HG02884 (cell line): ENCODE data around the gene ABLIM2.

Experiments
- ATAC-seq: cut with Tn5 transposase; IDR thresholded peaks from one replicate; pipeline ENCODE4 v1.9.1; 2021; ENCODE audit warnings: mild to moderate bottlenecking, moderate library complexity; ENCODE audit not compliant: unreplicated experiment

The ABLIM2 gene

DNA sequence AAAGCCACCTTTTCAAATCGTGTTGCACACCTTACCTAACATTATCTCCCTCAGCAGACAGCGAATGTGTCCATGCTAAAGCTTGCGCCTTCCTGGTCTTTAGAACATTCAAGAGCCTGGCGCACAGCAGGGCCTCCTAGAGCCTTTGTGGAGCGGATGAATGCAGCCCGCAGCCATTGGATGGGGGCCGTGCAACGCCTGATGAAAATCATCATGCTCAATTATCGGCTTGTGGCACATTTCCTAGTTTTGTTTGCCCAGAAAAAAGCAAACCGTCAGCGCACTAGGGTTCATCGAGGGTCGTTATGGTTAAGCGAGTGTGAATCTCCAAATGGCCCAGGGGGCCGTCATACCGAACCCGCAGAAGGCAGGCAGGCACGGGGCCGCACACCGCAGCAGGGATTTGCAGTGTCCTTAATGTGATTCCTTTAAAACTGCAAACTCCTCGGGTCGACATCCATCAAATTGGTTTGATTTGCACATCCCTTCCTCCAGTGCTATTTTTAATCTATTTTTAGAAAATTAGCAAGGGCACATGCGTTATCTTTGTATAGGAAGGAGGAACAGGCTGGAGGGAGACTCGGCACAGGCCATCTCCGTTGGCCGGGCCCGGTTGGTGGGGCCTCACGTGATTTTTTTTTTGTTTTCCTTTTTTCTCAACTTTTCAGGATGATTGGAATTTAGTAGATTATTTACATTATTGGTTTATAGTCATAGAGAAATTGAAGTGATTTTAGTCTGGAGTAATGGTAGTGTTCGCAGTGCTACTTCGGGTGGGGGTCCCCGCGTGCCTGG lies 53.1 kb downstream of the ABLIM2 start:
- ATAC-seq = no peak

DNA sequence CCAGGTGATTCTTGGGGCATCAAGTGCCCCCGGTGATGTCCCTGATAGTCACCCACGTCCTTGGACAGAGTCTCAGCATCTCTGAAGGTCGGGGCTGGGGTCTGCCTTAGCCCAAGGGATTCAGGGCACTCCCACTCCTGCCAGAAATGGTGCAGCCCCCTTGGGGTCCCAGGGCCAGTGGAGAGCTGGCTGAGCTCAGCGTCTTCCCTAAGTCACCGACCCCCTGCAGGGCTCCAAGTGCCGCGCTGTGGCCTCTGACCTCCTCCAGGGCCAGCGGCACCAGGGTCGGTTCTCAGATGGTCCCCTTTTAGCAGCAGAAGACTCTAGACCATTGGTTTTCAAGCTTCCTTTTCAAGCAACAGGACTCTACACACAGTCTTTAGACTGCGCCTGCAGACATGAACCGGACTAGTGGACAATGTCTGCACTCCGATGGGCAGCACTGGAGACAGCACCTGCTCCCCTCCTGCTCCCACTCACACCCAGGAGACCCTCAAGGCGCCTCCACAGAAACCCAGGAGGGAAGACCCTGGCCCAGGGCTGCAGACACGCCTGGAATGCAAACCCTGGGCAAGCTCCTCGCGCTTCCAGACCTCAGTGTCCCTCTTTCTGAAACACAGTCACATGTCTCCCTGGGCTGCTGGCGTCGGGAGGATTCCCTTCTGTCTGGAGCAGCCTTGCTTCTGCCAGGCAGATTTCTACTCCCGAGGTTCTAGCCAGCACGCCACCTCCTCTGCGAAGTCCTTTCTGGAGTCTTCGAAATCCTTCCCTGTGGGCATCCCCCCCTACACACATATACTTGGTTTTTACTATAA lies 53.9 kb downstream of the ABLIM2 start:
- ATAC-seq = no peak

DNA sequence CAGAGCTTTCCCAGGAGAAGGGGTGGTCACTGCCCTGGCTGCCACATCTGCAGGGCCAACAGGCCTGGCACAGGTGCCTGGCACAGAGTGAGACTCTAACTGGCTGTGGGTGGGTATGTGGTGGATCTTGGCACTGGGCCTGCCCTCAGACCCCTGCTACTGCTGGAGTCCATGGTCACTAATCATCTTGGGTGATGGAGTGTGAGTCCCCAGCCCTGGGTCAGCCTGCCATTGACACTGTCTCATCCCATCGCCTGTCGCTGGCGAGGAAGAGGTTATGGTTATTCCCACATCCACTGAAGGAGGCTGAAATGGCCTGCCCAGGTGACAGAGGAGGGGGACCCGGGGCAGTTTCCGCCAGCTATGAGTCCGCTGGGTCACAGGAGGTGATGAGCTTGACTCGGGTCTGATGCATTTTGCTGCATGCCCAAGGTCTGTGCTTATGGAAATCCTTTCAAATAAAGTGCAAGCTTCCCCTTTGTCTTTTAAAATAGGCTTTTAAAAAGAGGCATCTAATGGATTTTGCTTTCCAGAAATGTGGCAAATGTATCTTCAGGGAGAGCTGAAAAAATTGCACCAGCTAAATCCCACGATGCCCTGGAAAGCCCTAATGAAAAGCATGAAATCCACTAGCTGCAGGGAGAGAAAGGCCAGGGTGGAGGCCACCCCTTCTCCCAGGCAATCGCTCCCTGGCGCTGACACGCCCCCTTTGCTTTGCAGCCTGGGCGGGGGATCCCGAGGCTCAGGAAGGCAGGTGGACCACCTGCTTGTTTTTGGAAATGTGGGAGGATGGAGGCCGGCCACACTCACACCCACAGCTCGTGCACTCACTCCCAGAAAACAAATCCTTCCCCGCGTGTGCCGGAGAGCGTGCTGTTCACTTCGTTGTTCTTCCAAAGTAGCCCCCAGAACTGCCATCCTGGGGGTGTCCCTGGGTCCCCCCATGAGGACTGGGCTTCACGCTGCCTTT lies 54.9 kb downstream of the ABLIM2 start:
- no peak for ATAC-seq

DNA sequence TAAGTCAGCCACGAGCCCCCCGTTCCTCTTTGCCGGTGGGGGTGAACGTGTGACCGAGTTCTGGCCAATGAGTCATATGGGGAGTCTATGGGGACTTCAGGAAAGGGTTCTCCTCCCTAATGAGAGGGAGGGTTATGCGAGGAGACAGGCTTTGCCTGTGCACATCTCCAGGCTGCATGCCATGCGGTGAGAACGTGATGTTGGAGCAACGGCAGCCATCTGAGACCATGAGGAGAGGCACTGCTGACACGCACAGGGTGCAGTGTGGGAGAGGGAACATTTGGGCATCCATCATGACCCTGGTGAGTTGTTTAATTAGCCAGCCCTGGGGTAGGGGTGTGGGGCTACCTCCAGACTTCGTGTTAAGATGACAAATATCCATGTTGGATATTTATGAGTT lies 55.8 kb downstream of the ABLIM2 start:
- ATAC-seq = no peak

DNA sequence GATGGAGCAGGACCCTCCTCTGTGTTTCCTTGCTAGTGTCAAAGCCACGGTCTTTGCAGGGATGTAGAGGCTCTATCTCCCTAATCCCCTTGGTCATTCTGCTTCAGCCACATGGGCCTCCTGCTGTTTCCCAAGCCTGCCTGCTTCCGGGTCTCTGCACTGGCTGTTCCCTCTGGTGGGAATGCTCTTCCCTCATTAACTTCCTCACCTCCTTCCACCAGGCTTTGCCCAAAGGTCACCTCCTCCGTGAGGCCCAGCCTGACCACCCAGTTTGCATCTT lies 56.6 kb downstream of the ABLIM2 start:
- ATAC-seq = no peak

DNA sequence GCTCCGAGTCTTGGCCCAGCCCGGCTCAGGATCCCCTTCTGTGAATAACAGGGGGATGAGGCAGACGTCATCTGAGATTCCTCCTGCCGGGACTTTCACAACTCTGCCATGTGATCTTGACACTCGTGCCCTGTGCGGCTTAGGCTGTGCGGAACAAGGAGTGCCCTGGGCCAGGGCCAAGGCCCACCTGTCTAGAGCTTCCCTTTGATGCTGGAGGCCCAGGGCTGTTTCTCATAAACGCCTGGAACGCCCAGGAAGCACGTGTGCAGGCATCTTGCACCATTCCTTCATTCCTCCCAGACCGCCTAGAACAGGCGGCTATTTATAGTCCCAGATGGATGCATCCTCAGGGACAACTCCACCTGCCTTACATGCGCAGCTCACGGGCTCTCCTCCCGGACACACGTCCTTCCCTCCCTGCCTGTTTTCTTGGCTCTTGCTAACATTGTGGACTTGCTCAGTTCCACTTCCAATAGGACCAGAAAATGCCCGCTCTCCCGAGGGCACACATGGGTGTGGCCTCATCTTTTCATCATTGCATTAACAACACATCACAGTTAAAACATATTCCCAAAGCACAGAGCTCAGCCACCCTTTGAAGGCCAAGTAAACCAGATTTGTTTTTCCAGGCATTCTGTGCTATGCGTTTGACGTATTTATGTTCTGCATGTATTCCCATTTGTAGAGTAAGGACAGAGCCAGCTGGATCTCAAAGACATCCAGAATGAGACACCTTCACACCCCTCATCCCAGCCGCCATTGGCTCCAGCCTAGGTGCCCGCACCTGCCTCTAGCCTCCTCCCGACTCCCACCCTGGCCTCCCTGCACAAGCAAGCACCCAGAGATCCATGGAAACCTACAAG lies 57.2 kb downstream of the ABLIM2 start:
- no peak for ATAC-seq

DNA sequence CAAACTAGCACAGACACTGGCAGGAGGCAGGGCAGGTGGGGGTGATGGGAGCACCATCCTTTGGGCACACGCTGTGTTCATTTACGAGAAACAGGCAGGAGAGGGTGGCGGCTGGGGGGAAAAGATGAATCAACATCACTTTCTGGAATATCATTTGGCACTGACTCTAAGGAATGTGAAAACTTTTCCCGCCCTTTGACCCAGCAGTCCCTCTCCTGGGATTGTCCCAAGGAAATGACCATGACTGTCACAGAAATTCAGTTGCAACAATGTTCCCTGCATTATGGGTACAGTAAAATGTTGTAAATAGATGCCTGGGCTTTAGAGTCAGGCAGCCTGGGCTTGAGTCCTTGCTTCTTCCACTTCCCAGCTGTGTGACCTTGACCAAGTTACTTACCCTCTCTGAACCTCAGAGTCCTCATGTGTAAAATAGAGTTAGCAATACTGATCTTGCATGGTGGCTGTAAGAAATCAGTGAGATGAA lies 58.6 kb downstream of the ABLIM2 start:
- ATAC-seq = no peak

DNA sequence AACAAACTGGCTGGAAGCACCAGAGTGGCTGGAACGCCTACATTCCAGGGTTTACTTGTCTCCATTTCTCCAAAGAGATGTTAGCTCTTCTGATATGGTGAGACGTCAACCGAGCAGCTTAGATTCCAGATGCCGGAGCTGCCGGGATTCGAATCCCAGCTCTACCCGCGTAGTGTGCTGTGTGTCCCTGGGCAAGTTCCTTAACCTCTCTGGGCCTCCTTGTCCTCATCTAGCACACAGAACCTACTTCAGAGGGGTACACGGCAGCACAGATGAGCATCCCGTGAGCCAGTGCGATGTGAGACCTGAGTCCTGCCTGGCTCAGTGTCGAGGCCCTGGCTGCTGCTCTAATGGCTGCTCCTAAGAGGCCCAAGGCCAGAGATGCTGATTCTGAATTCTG lies 60.1 kb downstream of the ABLIM2 start:
- ATAC-seq = no peak

DNA sequence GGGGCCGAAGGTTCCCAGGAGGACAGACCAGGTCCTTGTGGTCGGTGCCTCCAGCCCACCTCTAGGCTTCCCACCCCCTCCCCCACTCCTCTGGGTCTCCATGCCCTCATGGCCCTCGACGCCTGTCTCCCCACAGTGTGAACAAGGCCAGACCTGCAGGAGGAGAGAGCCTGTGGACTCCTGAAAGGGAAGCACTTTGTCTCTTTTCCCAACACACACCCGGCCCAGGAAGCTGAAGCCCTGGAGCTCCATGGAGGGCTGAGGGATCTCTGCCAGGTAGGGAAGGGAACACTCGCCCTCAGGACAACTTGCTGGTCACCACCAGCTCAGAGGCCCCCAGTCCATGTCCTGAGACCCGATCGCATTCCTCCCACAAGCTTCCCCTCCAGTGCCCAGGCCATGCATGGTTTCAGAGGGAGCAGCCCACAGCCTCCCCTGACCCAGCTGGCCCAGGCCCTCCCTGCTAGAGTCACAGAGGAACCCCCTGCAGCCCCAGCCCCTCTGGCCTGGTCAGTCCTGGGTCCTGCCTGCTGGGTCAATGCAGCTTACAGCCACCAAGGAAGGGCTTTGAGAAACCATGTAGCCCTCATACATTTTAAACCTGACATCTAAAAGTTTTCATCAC lies 60.8 kb downstream of the ABLIM2 start:
- no peak for ATAC-seq

DNA sequence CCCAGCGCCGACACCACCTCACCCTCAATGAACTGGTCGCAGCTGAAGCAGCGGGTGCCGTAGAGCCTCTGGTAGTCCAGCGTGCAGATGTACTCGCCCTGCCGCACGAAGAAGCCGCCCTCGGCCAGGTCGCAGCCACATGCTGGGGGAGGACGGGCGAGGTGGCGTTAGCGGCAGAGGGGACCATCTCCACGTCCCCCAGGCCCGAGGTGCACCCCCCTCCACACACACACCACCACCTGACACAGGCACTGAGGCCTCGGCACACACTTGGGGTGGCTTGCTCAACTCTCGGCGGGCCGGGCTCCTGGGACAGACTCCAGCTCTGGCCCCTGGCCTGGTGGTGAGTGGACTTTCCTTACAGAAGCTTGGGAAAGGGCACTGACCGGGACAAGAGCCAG lies 61.5 kb downstream of the ABLIM2 start:
- ATAC-seq = no peak

DNA sequence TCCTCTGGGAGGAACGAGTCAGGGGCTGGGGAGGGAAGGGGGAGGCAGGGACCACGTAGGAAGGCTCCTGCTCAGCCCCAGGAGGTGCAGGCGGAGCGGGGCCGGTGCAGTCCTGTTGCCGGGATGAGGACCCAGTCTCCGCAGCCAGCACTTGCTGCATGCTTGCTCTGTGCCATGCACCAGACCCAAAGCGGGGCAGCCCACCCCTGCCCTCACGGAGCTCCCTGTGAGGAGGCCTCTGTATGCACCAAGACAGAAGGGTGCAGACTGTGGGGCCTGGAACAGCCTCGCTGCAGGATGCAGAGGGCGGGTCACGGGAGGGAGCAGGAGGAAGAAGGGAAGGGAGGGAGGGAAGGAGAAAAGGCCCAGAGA lies 61.9 kb downstream of the ABLIM2 start:
- ATAC-seq = no peak

DNA sequence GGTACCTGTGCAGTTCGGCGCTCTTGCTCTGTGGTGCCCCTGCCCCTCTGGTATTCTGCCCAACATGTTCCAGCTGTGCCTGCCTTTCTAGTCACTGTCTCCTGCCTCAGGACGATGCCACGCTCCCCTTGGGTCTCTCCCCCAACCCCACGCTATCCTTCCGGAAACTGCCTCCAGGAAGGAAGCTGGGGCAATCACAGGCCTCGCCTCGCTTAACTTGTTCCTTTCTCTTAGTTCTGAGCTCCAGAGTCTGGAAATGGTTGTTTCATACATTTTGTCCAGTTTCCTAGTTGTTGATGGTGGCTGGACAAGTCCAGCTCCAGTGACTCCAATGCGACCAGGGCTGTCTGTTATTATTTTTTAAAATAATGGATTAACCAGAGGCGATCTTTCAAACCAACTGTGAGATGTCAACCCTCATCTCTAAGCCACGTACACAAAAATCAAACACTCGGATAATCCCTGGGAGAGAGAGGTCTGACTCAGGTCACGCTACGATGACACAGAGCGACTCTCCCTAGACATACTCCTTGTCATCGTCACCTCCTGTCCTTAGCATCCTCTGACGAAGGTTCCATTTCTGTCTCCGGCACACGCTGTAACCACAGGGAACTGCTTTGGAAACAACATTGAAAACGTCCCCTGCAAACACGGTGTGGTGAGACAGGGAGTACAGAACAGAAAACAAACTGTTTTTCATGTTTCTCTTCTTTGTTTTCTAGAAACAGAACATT lies 62.5 kb downstream of the ABLIM2 start:
- no peak for ATAC-seq

DNA sequence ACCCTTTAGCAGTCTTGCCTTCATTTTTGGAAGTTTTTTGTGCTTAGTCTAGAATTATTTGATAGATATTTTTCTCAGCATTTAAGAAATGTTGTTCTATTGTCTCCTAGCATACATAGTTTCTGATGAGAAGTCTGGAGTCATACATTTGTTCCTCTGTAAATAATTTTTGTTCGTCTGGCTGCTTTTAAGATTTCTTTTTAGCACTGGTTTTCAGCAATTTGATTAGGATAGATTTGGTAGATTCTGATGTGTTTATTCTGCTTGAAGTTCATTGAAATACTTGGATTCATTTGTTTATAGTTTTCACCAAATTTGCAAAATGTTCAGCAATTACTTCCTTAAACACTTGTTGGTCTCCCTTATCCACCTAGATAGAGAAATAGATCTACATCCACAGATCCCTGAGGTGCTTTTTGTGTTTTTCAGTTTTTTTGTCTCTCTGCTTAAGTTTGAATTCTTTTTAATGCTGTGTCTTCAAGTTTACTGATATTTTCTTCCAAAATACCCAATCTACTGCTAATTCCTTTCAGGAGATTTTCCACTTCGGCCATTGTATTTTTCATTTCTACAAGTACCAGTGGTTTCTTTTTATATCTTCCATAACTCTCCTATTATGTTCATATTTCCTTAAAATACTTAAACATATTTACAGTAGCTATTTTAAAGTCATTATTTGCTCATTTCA lies 64.9 kb downstream of the ABLIM2 start:
- ATAC-seq = no peak

DNA sequence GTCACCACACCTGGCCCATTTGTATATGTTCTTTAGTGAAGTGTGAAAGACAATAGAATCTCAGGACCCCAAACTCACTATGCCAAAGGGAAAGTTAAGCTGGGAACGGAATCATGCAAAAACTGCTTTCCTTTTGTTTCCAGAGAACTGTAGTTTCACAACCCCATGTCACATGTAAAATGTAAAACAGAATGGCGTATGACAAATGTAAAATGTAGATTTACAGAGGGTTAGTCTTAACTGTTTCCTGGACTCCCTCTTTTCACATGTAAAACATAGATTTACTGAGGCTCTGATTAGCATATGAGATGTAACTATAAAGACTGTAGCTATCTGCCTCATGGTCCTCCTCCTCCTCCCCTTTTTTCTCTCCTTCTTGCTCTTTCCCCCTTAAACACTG lies 66.3 kb downstream of the ABLIM2 start:
- no peak for ATAC-seq

DNA sequence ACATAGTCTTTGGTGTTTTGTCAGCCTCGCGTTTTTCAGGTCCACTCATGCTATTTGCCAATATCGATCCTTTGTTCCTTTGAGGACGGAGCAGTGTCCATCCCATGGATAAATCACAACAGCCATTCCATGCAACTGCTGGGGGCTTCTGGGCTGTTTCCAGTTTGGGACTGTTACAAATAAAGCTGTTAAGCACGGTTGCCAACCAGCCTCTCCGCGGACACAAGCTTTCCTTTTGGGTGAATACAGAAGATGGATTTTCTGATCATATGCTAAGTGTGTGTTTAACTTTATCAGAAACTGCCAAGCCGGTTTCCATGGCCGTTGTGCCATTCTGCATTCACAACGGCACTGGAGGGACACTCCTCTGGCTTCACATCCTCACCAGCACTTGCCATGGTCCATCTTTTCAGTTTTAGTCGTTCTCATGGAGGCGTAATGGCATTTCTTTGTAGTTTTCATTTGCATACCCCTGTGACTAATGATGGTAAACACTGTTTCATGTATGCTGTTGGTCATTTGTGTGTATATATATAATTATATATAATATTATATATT lies 67.8 kb downstream of the ABLIM2 start:
- no peak for ATAC-seq

DNA sequence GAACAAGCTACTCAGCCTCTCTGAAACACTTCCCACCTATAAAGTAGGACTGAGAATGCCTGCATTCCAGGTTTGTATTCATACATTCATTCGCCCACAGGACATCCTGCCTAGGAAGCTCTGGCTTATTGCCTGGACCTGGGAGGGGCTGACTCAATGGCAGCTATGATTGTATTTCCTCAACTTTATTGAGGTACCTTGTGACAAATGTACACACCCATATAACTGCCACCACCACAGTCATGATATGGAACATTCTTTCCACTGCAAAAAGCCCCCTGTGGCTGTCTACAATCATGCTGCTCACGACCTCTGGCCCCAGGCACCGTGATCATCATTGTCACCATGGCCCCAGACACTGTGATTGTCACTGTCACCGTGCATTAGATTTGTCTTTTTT lies 68.3 kb downstream of the ABLIM2 start:
- no peak for ATAC-seq

DNA sequence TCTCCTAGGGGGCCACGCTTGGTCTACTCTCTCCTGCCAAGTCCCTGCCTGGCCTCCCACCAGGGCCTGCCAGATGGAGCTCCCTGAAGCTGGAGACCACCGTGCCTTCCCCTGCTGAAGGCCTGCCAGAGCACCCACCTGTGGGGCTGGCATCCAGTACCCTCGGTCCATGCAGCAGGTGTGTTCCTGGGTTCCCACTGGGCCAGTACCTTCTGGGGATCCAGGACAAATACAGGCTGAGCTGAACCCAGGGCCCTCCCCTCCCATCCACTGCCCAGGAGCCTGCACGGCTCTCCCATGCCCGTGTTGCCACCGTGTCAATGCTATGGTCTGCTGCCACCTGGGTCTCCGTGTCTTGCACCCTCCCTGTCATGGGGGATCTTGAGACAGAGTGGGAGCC lies 68.8 kb downstream of the ABLIM2 start:
- ATAC-seq = no peak

DNA sequence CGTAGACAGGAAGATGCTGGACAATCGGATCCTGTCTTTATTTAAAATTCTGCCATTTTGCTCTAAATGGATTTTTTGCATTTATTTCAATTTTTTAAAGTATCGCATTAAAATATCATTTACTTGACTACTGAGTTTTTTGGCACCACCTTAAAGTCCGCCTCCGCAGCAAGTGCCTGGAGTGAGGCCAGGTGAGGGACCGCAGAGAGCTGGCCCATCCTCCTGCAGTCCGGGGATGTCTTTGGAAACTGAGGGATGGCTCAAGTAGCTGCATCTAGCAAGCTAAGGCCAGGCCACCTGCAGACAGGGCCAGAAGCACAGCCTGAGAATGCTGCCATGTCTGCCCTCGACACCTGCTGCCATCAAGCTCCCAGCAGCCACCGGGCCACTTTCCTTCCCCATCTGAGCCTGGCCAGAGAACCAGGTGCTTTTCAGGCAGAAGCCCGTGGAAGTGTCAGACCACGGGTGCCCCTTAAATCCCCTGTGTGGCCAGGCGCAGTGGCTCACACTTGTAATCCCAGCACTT lies 69.6 kb downstream of the ABLIM2 start:
- ATAC-seq = no peak
